Calu3 (cell line): ENCODE measurements around the gene LGI4. TPM values are rescaled to one million over a fixed set of nuclear protein-coding genes. Genes with fewer than 3 reads are reported as not detected.

Source experiments
- BruUV-seq: library from RNA; stranded (reverse); fragments of 400-500 nt; replicated peaks from 2 replicates; lab custom pipeline; 2021; lab: Mats Ljungman, UMichigan
- CTCF ChIA-PET: fragments of 300-600 bp; sonication (Branson Sonifier 250); formaldehyde crosslinking; loops from one replicate; lab custom pipeline; 2022; ENCODE audit warnings: antibody characterized with exemption; lab: Charles Lee
- DNase-seq: peaks from one replicate; pipeline ENCODE4 v3.0.0; 2022
- H3K27ac Mint-ChIP-seq: one replicate; pipeline ENCODE4 v1.8.0; 2022; ENCODE audit warnings: mixed read lengths; ENCODE audit not compliant: unreplicated experiment
- H3K27me3 Mint-ChIP-seq: one replicate; pipeline ENCODE4 v1.8.0; 2022; ENCODE audit warnings: mixed read lengths; ENCODE audit not compliant: unreplicated experiment
- H3K36me3 Mint-ChIP-seq: one replicate; pipeline ENCODE4 v1.8.0; 2022; ENCODE audit warnings: mild to moderate bottlenecking, moderate library complexity, mixed read lengths; ENCODE audit not compliant: insufficient read depth, unreplicated experiment
- H3K4me1 Mint-ChIP-seq: one replicate; pipeline ENCODE4 v1.8.0; 2022; ENCODE audit warnings: mild to moderate bottlenecking, low read depth, mixed read lengths; ENCODE audit not compliant: unreplicated experiment
- H3K4me3 Mint-ChIP-seq: one replicate; pipeline ENCODE4 v1.8.0; 2022; ENCODE audit warnings: mild to moderate bottlenecking, low read depth, moderate library complexity, mixed read lengths; ENCODE audit not compliant: unreplicated experiment
- H3K9me3 Mint-ChIP-seq: one replicate; pipeline ENCODE4 v1.8.0; 2022; ENCODE audit warnings: low read depth, mixed read lengths; ENCODE audit not compliant: unreplicated experiment
- intact Hi-C: fragments of 100-400 bp; cut with micrococcal nuclease; formaldehyde crosslinking; loops from one replicate; pipeline ENCODE4 v1.10.0; 2022; ENCODE audit not compliant: unreplicated experiment
- total RNA-seq: library from RNA; stranded (reverse); gene quantifications from 2 replicates; pipeline ENCODE4 v1.2.3, GENCODE V29; 2022
- TF ChIP-seq, protein P1 (sequence below): fragments of 200-600 bp; IDR thresholded peaks from one replicate; pipeline ENCODE4 v1.8.0; 2022; ENCODE audit warnings: antibody characterized with exemption; ENCODE audit not compliant: unreplicated experiment

Gene LGI4
- total RNA-seq, 1 experiment from 2014 or later = 0.68 TPM

GRCh38 chr19:35090506-35091214 is 44.2 kb downstream of the LGI4 start:
- Mint-ChIP-seq H3K27me3 (no peaks in the 10 kb centered on the region), H3K4me1 (peaks cover 49% of the 10 kb centered on the region), H3K36me3 (peaks cover 9% of the 10 kb centered on the region), H3K9me3 (no peaks in the 10 kb centered on the region), H3K27ac (peak overlapping the region; percentile 48), H3K4me3 (peak overlapping the region; percentile 46)
- intact Hi-C loops = loop anchor here (1.0 kb wide), 3 partner anchors 23 to 117 kb away; no protein-coding TSS in a partner anchor
- BruUV-seq = no TSS peak
- TF ChIP-seq, protein P1, sequence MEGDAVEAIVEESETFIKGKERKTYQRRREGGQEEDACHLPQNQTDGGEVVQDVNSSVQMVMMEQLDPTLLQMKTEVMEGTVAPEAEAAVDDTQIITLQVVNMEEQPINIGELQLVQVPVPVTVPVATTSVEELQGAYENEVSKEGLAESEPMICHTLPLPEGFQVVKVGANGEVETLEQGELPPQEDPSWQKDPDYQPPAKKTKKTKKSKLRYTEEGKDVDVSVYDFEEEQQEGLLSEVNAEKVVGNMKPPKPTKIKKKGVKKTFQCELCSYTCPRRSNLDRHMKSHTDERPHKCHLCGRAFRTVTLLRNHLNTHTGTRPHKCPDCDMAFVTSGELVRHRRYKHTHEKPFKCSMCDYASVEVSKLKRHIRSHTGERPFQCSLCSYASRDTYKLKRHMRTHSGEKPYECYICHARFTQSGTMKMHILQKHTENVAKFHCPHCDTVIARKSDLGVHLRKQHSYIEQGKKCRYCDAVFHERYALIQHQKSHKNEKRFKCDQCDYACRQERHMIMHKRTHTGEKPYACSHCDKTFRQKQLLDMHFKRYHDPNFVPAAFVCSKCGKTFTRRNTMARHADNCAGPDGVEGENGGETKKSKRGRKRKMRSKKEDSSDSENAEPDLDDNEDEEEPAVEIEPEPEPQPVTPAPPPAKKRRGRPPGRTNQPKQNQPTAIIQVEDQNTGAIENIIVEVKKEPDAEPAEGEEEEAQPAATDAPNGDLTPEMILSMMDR = peak; percentile 89
- CTCF ChIA-PET = interaction anchor here (0.6 to 1.2 kb wide), 3 partner anchors 26 to 28 kb away, joined by 4 to 5 read pairs (median 4); no protein-coding TSS in a partner anchor
- peak; percentile 83 for DNase-seq

- Mint-ChIP-seq H3K27ac (peak overlapping the region; percentile 48), H3K36me3 (peaks cover 9% of the 10 kb centered on the region), H3K9me3 (no peaks in the 10 kb centered on the region), H3K4me1 (peaks cover 43% of the 10 kb centered on the region), H3K27me3 (no peaks in the 10 kb centered on the region), H3K4me3 (peak overlapping the region; percentile 46)
- no TSS peak for BruUV-seq
- no peak for DNase-seq
- intact Hi-C loops = loop anchor here (1.0 kb wide), 3 partner anchors 23 to 117 kb away; no protein-coding TSS in a partner anchor
- TF ChIP-seq, protein P1 = no peak
- CTCF ChIA-PET = interaction anchor here (0.7 to 1.2 kb wide), 2 partner anchors 26 to 29 kb away, joined by 4 read pairs; no protein-coding TSS in a partner anchor
Observed at GRCh38 chr19:35090160-35090505, 44.7 kb downstream of the LGI4 start.

- TF ChIP-seq, protein P1 = no peak
- BruUV-seq = no TSS peak
- Mint-ChIP-seq H3K4me1 (peaks cover 38% of the 10 kb centered on the region), H3K36me3 (peaks cover 9% of the 10 kb centered on the region), H3K4me3 (peak overlapping the region; percentile 46), H3K27ac (peak overlapping the region; percentile 48), H3K27me3 (no peaks in the 10 kb centered on the region), H3K9me3 (no peaks in the 10 kb centered on the region)
- DNase-seq = no peak
- intact Hi-C loops = no loop called here
- CTCF ChIA-PET = interaction anchor here (1.2 kb wide), 1 partner anchor 27 kb away, joined by 4 read pairs; no protein-coding TSS in a partner anchor
Observed at GRCh38 chr19:35089554-35089953, 45.3 kb downstream of the LGI4 start.

GRCh38 chr19:35088131-35088913 is 46.5 kb downstream of the LGI4 start:
- TF ChIP-seq, protein P1 = no peak
- CTCF ChIA-PET = interaction anchor here (1.0 kb wide), 1 partner anchor 10 kb away, joined by 3 read pairs; no protein-coding TSS in a partner anchor
- H3K9me3 Mint-ChIP-seq = no peaks in the 10 kb centered on the region
- peak; percentile 52 for DNase-seq
- intact Hi-C loops = no loop called here
- H3K4me1 Mint-ChIP-seq = peaks cover 31% of the 10 kb centered on the region
- H3K27me3 Mint-ChIP-seq = no peaks in the 10 kb centered on the region
- no peak overlapping the region for H3K4me3 Mint-ChIP-seq
- H3K36me3 Mint-ChIP-seq = peaks cover 9% of the 10 kb centered on the region
- H3K27ac Mint-ChIP-seq = no peak overlapping the region
- no TSS peak for BruUV-seq
